GM23248 (cell line): ENCODE data around the gene MAP3K4.

Source experiments
- EZH2 ChIP-seq: fragments of 200-600 bp; sonication (generic); IDR thresholded peaks from 2 replicates; pipeline ENCODE4 v1.6.1; 2018; ENCODE audit warnings: antibody characterized with exemption, mild to moderate bottlenecking; ENCODE audit not compliant: insufficient read depth, poor library complexity, severe bottlenecking
- EZH2phosphoT487 ChIP-seq: fragments of 200-600 bp; sonication (generic); IDR thresholded peaks from 2 replicates; pipeline ENCODE4 v1.6.1; 2018; ENCODE audit warnings: antibody characterized with exemption, moderate library complexity, mild to moderate bottlenecking, low read depth; ENCODE audit not compliant: insufficient read depth

- TF ChIP-seq EZH2phosphoT487 (no peak), EZH2 (no peak)
Measured at GRCh38 chr6:161019324-161019839, 27.8 kb downstream of the MAP3K4 start.
